HepG2 (cell line): ENCODE results near the gene LRRC32.

Experiments used
- ETS1 ChIP-seq: sonication (generic); formaldehyde crosslinking; IDR thresholded peaks from 2 replicates; pipeline ENCODE4 v1.4.0; 2020; ENCODE audit warnings: missing genetic modification reagents
- HOMEZ ChIP-seq: IDR thresholded peaks from 2 replicates; pipeline ENCODE4 v1.6.1; 2016; ENCODE audit warnings: low read depth
- MAFK ChIP-seq, 2 experiments: IDR thresholded peaks in 1 of 2; conservative IDR thresholded peaks in 1 of 2; 2 replicates each; pipeline ENCODE4 v1.6.1; 2011; ENCODE audit warnings: improper control_type of control experiment in 2 of 2, low read length in 2 of 2
- NFYB ChIP-seq: sonication (generic); formaldehyde crosslinking; IDR thresholded peaks from 2 replicates; pipeline ENCODE4 v1.4.0; 2020; ENCODE audit warnings: missing genetic modification reagents
- PBX3 ChIP-seq: sonication (generic); formaldehyde crosslinking; IDR thresholded peaks from 2 replicates; pipeline ENCODE4 v1.8.1; 2023; ENCODE audit warnings: missing genetic modification reagents, inconsistent platforms, borderline replicate concordance
- POLR2A ChIP-seq, 2 experiments: IDR thresholded peaks; 2 replicates each; pipeline ENCODE4 v1.6.1; 2011; ENCODE audit warnings: low read depth in 2 of 2, low read length in 2 of 2, mild to moderate bottlenecking in 1 of 2, moderate library complexity in 1 of 2; ENCODE audit not compliant: insufficient read depth in 1 of 2
- ZNF296 ChIP-seq: sonication (generic); formaldehyde crosslinking; conservative IDR thresholded peaks from 2 replicates; pipeline ENCODE4 v1.5.0; 2020; ENCODE audit warnings: mild to moderate bottlenecking, missing genetic modification reagents
- ZNF331 ChIP-seq: sonication (generic); formaldehyde crosslinking; IDR thresholded peaks from 2 replicates; pipeline ENCODE4 v1.4.0; 2020; ENCODE audit warnings: missing genetic modification reagents

- TF ChIP-seq POLR2A (IDR thresholded peaks at IDR 0.05; ENCODE audit: insufficient read depth in 1 of 2, low read depth in 2 of 2, low read length in 2 of 2): no peak
- no peak for TF ChIP-seq ETS1
- no peak for TF ChIP-seq ZNF296
- no peak for TF ChIP-seq NFYB (CRISPR knock-in tag)
- no peak for TF ChIP-seq MAFK (conservative IDR thresholded peaks at IDR 0.05 in 1 of 2, IDR thresholded peaks at IDR 0.05 in 1 of 2; ENCODE audit: low read length in 2 of 2)
- TF ChIP-seq ZNF331 (CRISPR knock-in tag): no peak
- no peak for TF ChIP-seq PBX3 (CRISPR knock-in tag)
- TF ChIP-seq HOMEZ (CRISPR knock-in tag): no peak
These were observed 49.1 kb downstream of the LRRC32 start for GRCh38 chr11:76621466-76621865.
